Spleen (tissue), 7 donors: ENCODE measurements around the gene SLC34A3.

Source experiments
- POLR2A ChIP-seq, 3 donors: fragments of 450-650 bp; IDR thresholded peaks; one replicate each; pipeline ENCODE4 v1.5.1; 2017; ENCODE audit warnings: antibody characterized with exemption in 3 of 3, mild to moderate bottlenecking in 1 of 3
- POLR2AphosphoS5 ChIP-seq, 3 donors: sonication (generic); formaldehyde crosslinking; IDR thresholded peaks; one replicate each; pipeline ENCODE4 v1.5.1; 2017; ENCODE audit warnings: antibody characterized with exemption in 3 of 3
- TF ChIP-seq, protein P1 (sequence below), 11 experiments: fragments of 200-600 bp in 7 of 11; fragments of 450-650 bp in 4 of 11; sonication (generic) in 4 of 11; IDR thresholded peaks in 8 of 11; conservative IDR thresholded peaks in 3 of 11; 1 replicate in 7 of 11; 2 replicates in 4 of 11; pipeline versions ENCODE4 v1.4.0 to v1.8.0; 2016 to 2021; ENCODE audit warnings: antibody characterized with exemption in 11 of 11, inconsistent platforms in 4 of 11, mild to moderate bottlenecking in 1 of 11
- donor health status: DM: no; HTN: no; CAD: no; lungs with moderate emphysema.
- donor health status: DM: no; HTN: no; CAD: no.
- donor health status: DM: no; HTN: no; CAD: no.

DNA sequence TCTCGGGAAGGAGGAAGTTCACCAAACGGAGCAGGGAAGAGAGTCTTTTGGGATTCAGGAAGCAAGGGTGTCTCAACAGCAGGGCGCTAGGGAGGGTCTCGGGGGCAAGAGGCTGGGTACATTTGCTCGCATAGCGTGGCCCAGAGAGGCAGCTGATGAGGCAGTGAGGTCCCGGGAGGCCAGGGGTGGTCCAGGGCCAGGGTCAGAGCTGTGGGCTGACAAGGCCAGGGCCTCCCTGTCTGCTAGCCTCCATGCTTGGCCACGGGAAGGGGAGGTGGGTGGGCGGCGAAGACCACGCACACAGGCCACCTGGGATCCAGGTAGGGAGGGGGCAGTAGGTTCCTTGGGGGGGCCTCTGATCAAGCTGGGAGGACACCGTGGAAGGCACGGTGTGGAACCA, 19.2 kb upstream of the SLC34A3 start:
- TF ChIP-seq POLR2A (IDR thresholded peaks at IDR 0.05) = no peak
- TF ChIP-seq, protein P1, sequence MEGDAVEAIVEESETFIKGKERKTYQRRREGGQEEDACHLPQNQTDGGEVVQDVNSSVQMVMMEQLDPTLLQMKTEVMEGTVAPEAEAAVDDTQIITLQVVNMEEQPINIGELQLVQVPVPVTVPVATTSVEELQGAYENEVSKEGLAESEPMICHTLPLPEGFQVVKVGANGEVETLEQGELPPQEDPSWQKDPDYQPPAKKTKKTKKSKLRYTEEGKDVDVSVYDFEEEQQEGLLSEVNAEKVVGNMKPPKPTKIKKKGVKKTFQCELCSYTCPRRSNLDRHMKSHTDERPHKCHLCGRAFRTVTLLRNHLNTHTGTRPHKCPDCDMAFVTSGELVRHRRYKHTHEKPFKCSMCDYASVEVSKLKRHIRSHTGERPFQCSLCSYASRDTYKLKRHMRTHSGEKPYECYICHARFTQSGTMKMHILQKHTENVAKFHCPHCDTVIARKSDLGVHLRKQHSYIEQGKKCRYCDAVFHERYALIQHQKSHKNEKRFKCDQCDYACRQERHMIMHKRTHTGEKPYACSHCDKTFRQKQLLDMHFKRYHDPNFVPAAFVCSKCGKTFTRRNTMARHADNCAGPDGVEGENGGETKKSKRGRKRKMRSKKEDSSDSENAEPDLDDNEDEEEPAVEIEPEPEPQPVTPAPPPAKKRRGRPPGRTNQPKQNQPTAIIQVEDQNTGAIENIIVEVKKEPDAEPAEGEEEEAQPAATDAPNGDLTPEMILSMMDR (IDR thresholded peaks at IDR 0.05 in 8 of 11, conservative IDR thresholded peaks at IDR 0.05 in 3 of 11) = no peak
- peak in 1 of 3 donors; percentile 14 for TF ChIP-seq POLR2AphosphoS5 (IDR thresholded peaks at IDR 0.05)
